ENCODE data around the gene CRABP1.
A peak's percentile ranks its signal among the peaks of the same experiment; 100 is the strongest.
"Not testable (repeated sequence)": the region's sequence is repeated elsewhere in the genome, so short reads cannot be mapped to it uniquely, and the experiment has no call there.

The CRABP1 gene

DNA sequence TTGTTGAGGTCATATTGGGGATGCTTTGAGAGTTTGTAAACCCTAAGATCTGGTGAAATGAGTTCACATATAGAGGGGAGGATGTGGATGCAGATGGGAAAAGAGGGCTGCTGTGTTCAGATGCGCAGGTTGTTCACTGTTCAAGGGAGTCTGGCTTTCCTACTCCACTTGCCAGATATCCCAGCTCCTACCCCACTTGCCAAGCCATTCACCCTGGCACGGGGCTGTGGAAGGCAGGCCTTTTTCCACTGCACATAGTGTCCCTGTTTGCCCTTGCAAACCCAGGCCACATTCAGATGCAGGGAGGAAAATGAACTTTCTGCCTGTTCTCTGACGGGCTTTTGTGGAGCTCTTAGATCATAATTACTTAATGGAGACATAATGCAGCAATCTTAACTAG lies 29.0 kb downstream of the CRABP1 start:
- no peak for FAIRE-seq
- DNase-seq (ENCODE audit: low spot score): no peak

- FAIRE-seq (no peak), DNase-seq (ENCODE audit: low spot score) (no peak)
Observed at GRCh38 chr15:78370013-78370412, 29.9 kb downstream of the CRABP1 start.

GRCh38 chr15:78372880-78373279 lies 32.7 kb downstream of the CRABP1 start:
- DNase-seq (ENCODE audit: low spot score): no peak
- FAIRE-seq: no peak

DNA sequence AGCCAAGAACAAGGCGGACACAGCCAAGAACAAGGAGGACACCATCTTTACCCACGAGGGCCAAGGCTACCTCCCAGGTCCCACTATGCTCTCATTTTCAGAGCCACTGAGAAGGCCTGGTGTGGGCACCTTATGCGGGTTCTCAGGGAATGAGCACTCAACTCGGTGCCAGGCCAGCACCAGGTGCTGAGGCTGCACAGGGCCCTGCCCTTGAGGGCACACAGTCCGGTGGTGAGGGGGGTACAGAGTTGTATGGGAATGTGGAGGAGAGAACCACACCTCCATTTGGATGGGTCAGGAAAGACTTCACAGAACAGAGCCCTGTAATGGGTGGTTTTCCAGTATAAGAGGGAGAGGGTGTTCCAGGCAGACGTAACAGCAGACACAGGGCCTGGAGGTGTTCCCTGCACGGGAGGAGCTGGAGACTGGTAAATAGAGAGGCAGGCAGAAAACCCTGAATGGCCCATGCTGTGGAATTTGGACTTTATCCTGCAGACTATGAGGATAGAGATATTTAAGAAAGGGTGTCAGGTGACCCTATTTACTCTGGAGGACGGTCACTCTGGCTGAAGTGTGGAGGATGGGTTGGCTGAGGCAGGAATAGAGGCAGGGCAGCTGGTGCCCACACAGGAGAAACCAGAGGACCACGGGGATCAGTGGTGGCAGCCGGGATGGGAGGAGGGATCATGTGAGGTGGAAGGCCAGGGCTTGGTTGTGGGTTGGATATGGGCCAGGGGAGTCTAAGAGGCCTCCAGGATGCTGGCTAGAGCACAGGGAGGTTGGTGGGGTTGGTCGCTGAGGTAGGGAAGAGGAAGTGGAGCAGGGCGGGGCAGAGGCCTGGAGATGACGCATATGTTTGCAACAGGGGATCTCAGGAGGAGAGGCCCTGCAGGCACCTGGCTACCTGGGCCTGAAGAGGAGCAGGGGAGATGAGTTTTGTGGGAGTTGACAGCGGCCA lies 34.6 kb downstream of the CRABP1 start:
- DNase-seq (ENCODE audit: low spot score) (peak; percentile 84), FAIRE-seq (peak; percentile 40)

DNA sequence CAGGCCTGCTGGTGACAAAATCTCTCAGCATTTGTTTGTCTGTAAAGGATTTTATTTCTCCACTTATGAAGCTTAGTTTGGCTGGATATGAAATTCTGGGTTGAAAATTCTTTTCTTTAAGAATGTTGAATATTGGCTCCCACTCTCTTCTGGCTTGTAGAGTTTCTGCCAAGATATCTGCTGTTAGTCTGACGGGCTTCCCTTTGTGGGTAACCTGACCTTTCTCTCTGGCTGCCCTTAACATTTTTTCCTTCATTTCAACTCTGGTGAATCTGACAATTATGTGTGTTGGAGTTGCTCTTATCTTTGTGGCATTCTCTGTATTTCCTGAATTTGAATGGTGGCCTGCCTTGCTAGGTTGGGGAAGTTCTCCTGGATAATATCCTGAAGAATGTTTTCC lies 40.0 kb downstream of the CRABP1 start:
- FAIRE-seq; DNase-seq (ENCODE audit: low spot score): not testable (repeated sequence)

- FAIRE-seq: no peak
- DNase-seq (ENCODE audit: low spot score): no peak
Observed at GRCh38 chr15:78382114-78382880, 42.1 kb downstream of the CRABP1 start.

GRCh38 chr15:78384651-78385050 lies 44.5 kb downstream of the CRABP1 start:
- no peak for FAIRE-seq

GRCh38 chr15:78387246-78388037 lies 47.3 kb downstream of the CRABP1 start:
- DNase-seq (ENCODE audit: low spot score): no peak
- FAIRE-seq: no peak

More at GRCh38 chr15:78384651-78385050, 44.5 kb downstream of the CRABP1 start:
- DNase-seq (ENCODE audit: low spot score): no peak

DNA sequence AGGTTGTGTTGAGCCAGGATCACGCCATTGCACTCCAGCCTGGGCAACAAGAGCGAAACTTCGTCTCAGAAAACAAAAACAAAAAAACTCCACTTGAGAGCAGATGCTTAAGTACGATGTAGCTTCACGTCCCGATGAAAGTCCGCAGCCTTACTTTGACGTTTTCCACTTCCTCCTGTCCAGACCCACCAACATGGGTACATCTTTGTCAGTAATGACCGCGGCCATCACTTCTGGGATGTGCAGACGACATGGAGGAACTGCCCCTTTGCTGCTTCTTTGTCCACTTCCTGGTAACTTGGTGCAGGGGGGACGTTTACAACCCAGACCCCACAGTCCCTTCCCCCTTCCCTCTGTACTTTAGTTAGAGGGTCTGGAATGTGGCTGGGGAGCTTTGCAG lies 48.7 kb downstream of the CRABP1 start:
- DNase-seq (ENCODE audit: low spot score) (no peak), FAIRE-seq (no peak)

DNA sequence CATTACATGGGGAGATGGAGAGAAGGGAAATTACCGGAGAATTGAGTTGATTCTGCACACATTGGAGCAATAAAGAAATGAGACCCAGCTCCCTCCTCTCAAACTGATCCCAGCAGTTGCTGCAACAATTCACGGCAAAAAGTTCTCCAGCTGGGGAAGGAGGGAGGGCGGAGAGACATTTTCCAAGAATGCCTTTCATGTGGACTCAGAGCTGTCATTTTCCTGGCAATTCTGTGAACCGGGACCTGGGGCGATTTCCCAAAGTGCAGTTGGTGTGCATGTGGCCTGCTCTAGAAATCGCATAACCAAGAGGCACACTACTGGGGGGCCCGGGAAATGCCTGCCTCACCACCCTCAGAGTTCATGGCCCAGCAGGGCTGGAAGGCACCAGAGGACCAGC lies 49.2 kb downstream of the CRABP1 start:
- DNase-seq (ENCODE audit: low spot score) (no peak), FAIRE-seq (no peak)

GRCh38 chr15:78389738-78390137 lies 49.6 kb downstream of the CRABP1 start:
- FAIRE-seq (no peak), DNase-seq (ENCODE audit: low spot score) (no peak)

DNA sequence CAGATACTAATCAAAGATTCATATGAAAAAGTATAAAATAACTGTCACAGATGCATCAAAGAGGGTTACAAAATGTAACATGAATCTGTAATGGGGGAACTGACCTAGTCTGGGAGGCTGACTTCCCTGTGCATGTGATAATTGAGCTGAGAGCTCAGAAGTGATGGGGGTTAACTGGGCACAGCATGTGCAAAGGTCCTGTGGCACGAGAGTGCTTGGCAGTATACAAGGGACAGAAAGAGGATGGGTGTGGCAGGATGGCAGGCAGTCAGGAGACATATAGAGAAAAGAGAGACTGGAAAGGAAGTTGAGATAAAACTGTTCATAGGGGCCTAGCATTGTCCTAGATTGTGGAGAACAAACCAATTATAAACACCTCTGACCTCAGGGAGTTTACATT lies 50.1 kb downstream of the CRABP1 start:
- DNase-seq (ENCODE audit: low spot score) (no peak), FAIRE-seq (no peak)

DNA sequence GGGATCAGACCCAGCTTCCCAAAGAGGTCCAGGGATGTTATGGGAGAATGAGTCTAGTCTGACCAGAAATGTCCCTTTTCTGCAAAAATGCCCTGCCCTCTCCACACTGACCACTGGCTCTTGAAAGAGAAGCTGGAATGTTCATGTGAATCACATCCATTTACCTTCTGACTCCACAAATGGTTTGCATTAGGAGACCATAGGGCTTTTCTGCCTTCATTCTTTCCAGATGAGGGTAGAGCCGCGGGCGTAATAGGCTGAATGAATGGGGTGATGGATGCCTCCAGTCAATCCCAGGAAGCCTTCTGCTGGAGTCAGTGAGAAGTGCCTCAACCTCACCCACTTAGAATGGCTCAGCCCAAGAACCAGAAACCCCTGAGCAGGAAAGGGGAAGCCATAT lies 50.7 kb downstream of the CRABP1 start:
- no peak for FAIRE-seq
- DNase-seq (ENCODE audit: low spot score): no peak

GRCh38 chr15:78391781-78392180 lies 51.6 kb downstream of the CRABP1 start:
- no peak for DNase-seq (ENCODE audit: low spot score)
- no peak for FAIRE-seq

- no peak for DNase-seq (ENCODE audit: low spot score)
- no peak for FAIRE-seq
Observed at GRCh38 chr15:78392430-78392829, 52.3 kb downstream of the CRABP1 start.

DNA sequence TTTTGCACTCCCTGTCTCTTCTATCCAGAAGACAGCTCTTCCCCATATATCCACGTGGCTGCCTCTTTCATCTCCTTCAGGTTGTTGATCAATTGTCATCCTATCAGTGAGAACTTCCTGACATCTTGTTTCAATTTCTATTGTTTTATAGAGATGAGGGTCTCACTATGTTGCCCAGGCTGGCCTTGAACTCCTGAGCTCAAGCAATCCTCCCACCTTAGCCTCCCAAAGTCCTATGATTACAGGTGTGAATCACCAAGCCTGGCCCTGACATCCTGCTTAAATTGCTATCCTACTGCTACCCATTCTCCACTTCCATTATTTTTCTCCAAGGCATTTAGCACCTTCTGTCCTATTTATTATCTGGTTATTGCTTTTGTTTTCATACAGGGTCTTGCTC lies 53.0 kb downstream of the CRABP1 start:
- FAIRE-seq: no peak

GRCh38 chr15:78394026-78394425 lies 53.9 kb downstream of the CRABP1 start:
- no peak for DNase-seq (ENCODE audit: low spot score)

More for the DNA sequence above, 53.0 kb downstream of the CRABP1 start:
- DNase-seq (ENCODE audit: low spot score): no peak

GRCh38 chr15:78394981-78395616 lies 54.9 kb downstream of the CRABP1 start:
- FAIRE-seq: no peak
- no peak for DNase-seq (ENCODE audit: low spot score)

More at GRCh38 chr15:78394026-78394425, 53.9 kb downstream of the CRABP1 start:
- no peak for FAIRE-seq

GRCh38 chr15:78396186-78396814 lies 56.1 kb downstream of the CRABP1 start:
- FAIRE-seq: no peak
- DNase-seq (ENCODE audit: low spot score): no peak

DNA sequence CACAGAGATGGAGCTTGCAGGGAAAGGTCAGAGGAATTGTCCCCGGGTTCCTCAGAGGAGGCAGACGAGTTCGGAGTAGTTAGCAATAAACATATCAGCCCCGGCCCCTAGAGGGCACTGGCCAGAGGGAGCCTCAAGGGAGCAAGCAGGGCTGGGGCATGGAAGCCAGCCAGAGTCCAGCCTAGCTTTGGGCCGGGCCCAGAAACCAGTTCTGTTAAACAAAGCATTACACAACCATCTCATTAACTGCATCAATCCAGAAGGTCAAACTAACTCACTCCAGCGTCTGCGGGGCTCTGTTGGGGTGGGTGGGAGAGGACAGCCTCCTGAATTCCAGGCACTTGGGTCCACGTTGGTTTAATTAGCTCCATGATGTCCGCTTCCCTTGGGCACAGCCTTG lies 56.8 kb downstream of the CRABP1 start:
- DNase-seq (ENCODE audit: low spot score) (no peak), FAIRE-seq (no peak)

DNA sequence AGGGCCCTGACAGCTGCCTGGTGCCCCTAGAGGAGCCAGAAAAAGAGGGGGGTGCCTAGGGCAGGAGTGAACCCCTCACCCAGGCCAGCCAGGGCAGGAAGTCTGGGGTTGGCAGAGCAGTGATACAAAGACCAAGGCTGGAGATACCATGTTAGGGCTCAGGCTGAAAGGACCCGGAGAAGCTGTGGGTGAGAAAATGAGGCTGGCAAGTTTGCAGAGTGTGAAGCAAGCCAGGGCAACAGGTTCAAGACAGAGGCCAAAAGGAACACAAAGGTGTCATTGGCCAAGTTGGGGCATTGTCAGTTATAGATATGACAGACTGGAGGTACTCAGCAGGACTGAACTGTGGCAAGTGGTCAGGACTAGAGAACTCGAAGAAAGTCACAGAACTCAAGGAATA lies 57.2 kb downstream of the CRABP1 start:
- no peak for FAIRE-seq
- DNase-seq (ENCODE audit: low spot score): no peak
